H7 (cell line): ENCODE measurements around the gene PIN1. TPM values are rescaled to one million over a fixed set of nuclear protein-coding genes. Genes with fewer than 3 reads are reported as not detected.
"Not testable (repeated sequence)": the region's sequence is repeated elsewhere in the genome, so short reads cannot be mapped to it uniquely, and the experiment has no call there.

Experiments used
- DNase-seq: peaks from one replicate; pipeline ENCODE4 v3.0.0; 2012
- H3K27me3 ChIP-seq: 2 replicates; pipeline ENCODE4 v1.6.0; 2011; ENCODE audit warnings: mild to moderate bottlenecking, low read length; ENCODE audit not compliant: control insufficient read depth, insufficient read depth
- H3K36me3 ChIP-seq: replicated peaks from 2 replicates; pipeline ENCODE4 v1.5.1; 2011; ENCODE audit warnings: low read length; ENCODE audit not compliant: control insufficient read depth, insufficient read depth
- H3K4me3 ChIP-seq: 2 replicates; pipeline ENCODE4 v1.5.1; 2011; ENCODE audit warnings: low read depth, mild to moderate bottlenecking, control low read depth, low read length, moderate library complexity; ENCODE audit not compliant: insufficient read depth
- total RNA-seq: library from RNA; depleted of rRNA; stranded (reverse); fragments of >200 nt; shearing (Covaris generic); gene quantifications from 2 replicates; pipeline ENCODE4 v1.2.3, GENCODE V29; 2014

The PIN1 gene
- total RNA-seq, 1 experiment from 2014 or later, result 208 TPM

DNA sequence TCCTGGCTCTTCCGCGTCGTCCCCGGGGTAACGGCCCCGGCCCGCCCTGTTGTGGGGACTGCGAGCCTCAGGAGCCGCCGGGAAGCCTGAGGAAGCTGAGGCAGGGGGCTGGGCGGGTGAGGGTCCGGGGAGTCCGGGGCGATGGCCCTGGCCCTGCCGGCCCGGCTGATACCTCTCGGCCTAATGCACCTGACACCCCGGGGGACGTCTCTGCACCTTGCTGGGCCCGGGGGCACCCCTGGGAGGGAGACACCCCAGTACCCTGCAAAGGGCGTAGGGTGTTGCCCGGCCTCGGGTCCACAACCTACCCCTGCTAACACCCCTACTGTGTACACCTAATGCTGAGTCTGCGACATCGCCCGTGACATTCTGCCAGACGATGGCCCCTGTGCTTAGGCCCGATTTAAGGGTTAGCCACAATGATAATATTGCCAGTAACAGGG is 410 bp downstream of the PIN1 start:
- Histone ChIP-seq H3K36me3 (peaks cover 5% of the 10 kb centered on the region), H3K27me3 (no peaks in the 10 kb centered on the region), H3K4me3 (peak overlapping the region; percentile 87)
- DNase-seq, result no peak

- peak; percentile 48 for DNase-seq
- peak overlapping the region; percentile 87 for H3K4me3 ChIP-seq
- H3K36me3 ChIP-seq, result peaks cover 6% of the 10 kb centered on the region
- no peaks in the 10 kb centered on the region for H3K27me3 ChIP-seq
These were observed 903 bp downstream of the PIN1 start for GRCh38 chr19:9836021-9836420.

GRCh38 chr19:9838324-9838723 is 3.2 kb downstream of the PIN1 start:
- H3K36me3 ChIP-seq, result peaks cover 12% of the 10 kb centered on the region
- H3K27me3 ChIP-seq, result no peaks in the 10 kb centered on the region
- DNase-seq, result peak; percentile 20
- no peak overlapping the region for H3K4me3 ChIP-seq

- Histone ChIP-seq H3K4me3 (no peak overlapping the region), H3K36me3 (peaks cover 12% of the 10 kb centered on the region)
- no peak for DNase-seq
These were observed 4.3 kb downstream of the PIN1 start for GRCh38 chr19:9839415-9839814.

GRCh38 chr19:9842834-9843625 is 7.9 kb downstream of the PIN1 start:
- Histone ChIP-seq H3K4me3 (no peak overlapping the region), H3K36me3 (peaks cover 12% of the 10 kb centered on the region), H3K27me3 (no peaks in the 10 kb centered on the region)
- no peak for DNase-seq

More at GRCh38 chr19:9839415-9839814, 4.3 kb downstream of the PIN1 start:
- H3K27me3 ChIP-seq, result no peaks in the 10 kb centered on the region

GRCh38 chr19:9843626-9844273 is 8.6 kb downstream of the PIN1 start:
- H3K36me3 ChIP-seq, result peaks cover 12% of the 10 kb centered on the region
- not testable (repeated sequence) for H3K4me3 ChIP-seq, DNase-seq, H3K27me3 ChIP-seq

- no peak overlapping the region for H3K4me3 ChIP-seq
- DNase-seq, result peak; percentile 93
- no peaks in the 10 kb centered on the region for H3K27me3 ChIP-seq
- H3K36me3 ChIP-seq, result peaks cover 2% of the 10 kb centered on the region
These were observed 12.1 kb downstream of the PIN1 start for GRCh38 chr19:9847087-9847671.

DNA sequence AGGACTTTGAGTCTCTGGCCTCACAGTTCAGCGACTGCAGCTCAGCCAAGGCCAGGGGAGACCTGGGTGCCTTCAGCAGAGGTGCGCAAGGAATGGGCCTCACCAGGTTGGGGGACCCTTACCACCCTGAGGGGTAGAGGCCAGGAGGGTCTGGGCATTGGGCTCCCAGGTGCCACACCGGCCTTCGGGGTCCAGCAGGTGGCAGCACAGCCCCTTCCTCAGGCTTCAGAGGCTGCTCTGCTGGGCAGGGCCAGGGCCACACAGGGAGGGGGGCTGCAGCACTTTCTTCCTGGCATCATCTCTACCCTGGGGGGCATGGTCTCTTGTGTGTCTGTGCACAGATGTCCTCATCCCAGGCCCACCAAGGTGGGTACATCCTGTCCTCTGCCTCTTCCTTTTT is 12.9 kb downstream of the PIN1 start:
- DNase-seq, result peak; percentile 94
- Histone ChIP-seq H3K4me3 (no peak overlapping the region), H3K36me3 (no peaks in the 10 kb centered on the region; the same call in none of the 2 replicates), H3K27me3 (no peaks in the 10 kb centered on the region)

- Histone ChIP-seq H3K27me3 (no peaks in the 10 kb centered on the region), H3K36me3 (no peaks in the 10 kb centered on the region; the same call in none of the 2 replicates), H3K4me3 (no peak overlapping the region)
- DNase-seq, result no peak
These were observed 13.6 kb downstream of the PIN1 start for GRCh38 chr19:9848762-9849161.

DNA sequence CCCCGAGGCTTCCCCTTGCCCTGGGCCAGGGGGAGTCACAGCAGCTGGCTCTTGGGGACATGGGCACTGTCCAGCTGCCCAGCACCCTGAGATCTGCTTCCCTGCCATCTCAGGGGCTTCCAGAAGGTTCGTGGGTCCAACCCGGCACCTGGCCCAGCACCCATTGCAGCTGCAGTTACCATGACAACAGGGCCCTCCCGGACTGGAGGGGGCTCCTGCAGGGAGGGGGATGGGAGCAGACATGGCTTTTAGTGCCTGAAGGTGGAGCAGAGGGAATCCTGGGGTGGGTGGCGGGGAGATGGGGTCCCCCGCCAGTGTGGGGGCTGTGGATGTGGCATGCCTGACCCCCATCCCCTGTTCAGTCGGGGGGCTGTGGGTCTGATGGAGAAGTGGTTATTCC is 14.7 kb downstream of the PIN1 start:
- H3K36me3 ChIP-seq, result no peaks in the 10 kb centered on the region; the same call in none of the 2 replicates
- DNase-seq, result no peak
- H3K27me3 ChIP-seq, result no peaks in the 10 kb centered on the region
- H3K4me3 ChIP-seq, result no peak overlapping the region

- peak; percentile 46 for DNase-seq
- Histone ChIP-seq H3K4me3 (no peak overlapping the region), H3K36me3 (no peaks in the 10 kb centered on the region; the same call in 1 of the 2 replicates), H3K27me3 (no peaks in the 10 kb centered on the region)
These were observed 15.3 kb downstream of the PIN1 start for GRCh38 chr19:9850235-9850959.

- no peak overlapping the region for H3K4me3 ChIP-seq
- peaks cover 13% of the 10 kb centered on the region for H3K36me3 ChIP-seq
- peak; percentile 51 for DNase-seq
- H3K27me3 ChIP-seq, result no peaks in the 10 kb centered on the region
These were observed 19.2 kb downstream of the PIN1 start for GRCh38 chr19:9854282-9854846.

- Histone ChIP-seq H3K27me3 (no peaks in the 10 kb centered on the region), H3K36me3 (peaks cover 16% of the 10 kb centered on the region), H3K4me3 (no peak overlapping the region)
- DNase-seq, result peak; percentile 27
These were observed 21.5 kb downstream of the PIN1 start for GRCh38 chr19:9856609-9857008.

DNA sequence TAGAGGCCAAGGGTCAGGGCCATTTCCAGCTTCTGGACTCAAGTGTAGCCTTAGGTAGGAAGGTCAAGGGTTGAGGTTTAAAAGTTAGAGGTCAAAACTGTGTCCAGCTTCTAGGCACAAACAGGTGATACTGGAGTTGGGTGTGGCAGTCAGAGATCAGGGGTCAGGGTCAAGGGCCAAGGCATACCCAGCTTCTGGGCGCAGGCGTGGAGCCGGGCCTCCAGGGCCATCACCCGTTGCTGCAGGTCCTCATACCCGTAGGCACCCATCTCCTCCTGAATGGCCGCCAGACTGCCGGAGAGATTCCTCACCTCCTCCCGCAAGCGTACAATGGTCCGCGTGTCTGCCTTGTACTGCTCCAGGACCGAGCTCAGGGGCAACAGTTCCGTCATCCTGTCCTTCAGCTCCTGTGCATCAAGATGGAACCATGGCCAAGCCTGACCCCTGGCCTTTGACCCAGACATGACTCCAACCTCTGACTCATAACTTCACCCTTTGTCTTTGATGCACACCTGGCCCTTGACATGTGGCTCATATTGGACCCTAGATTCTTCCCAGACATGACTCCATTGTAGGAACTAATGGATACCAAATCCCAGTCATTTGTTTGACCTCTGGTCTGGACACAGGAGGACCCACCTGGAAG is 22.1 kb downstream of the PIN1 start:
- H3K36me3 ChIP-seq, result peaks cover 16% of the 10 kb centered on the region
- DNase-seq, result peak; percentile 27
- no peaks in the 10 kb centered on the region for H3K27me3 ChIP-seq

More for the DNA sequence above, 22.1 kb downstream of the PIN1 start:
- no peak overlapping the region for H3K4me3 ChIP-seq
